Ovary (tissue), 3 donors: ENCODE data around the gene R3HDM2.

Experiments used
- CTCF ChIP-seq, 3 donors: fragments of 450-650 bp in 2 of 3; fragments of 200-600 bp in 1 of 3; IDR thresholded peaks; one replicate each; pipeline versions ENCODE4 v1.5.1 to v1.8.0; 2016 to 2022; ENCODE audit warnings: antibody characterized with exemption in 3 of 3, mild to moderate bottlenecking in 1 of 3
- EP300 ChIP-seq: sonication (generic); formaldehyde crosslinking; IDR thresholded peaks from one replicate; pipeline ENCODE4 v1.6.1; 2017; ENCODE audit warnings: antibody characterized with exemption
- donor health status: DM: no; HTN: no; CAD: no.

GRCh38 chr12:57250541-57250940 is 180.3 kb downstream of the R3HDM2 start:
- no peak for TF ChIP-seq CTCF (IDR thresholded peaks at IDR 0.05)
- TF ChIP-seq EP300, result no peak
